Breast epithelium (tissue), 4 donors: Measurements from ENCODE around the gene GSTO2. TPM values are rescaled to one million over a fixed set of nuclear protein-coding genes. Genes with fewer than 3 reads are reported as not detected.

Source experiments
- DNase-seq, 2 donors: peaks; one replicate each; pipeline ENCODE4 v3.0.0-alpha.2; 2019; ENCODE audit warnings: low spot score in 2 of 2
- H3K27ac ChIP-seq, 2 donors: fragments of 200-600 bp; sonication (generic) in 1 of 2; one replicate each; pipeline ENCODE4 v1.5.1; 2016 to 2019; ENCODE audit warnings: mild to moderate bottlenecking in 1 of 2
- H3K27me3 ChIP-seq, 2 donors: fragments of 200-600 bp; sonication (generic) in 1 of 2; one replicate each; pipeline versions ENCODE4 v1.5.1 to v1.6.0; 2017 to 2019; ENCODE audit warnings: control low read depth in 1 of 2, mild to moderate bottlenecking in 1 of 2
- H3K36me3 ChIP-seq: fragments of 200-600 bp; one replicate; pipeline ENCODE4 v1.5.1; 2019
- H3K4me1 ChIP-seq, 2 donors: fragments of 200-600 bp; sonication (generic); one replicate each; pipeline ENCODE4 v1.5.1; 2016 to 2019; ENCODE audit warnings: control low read depth in 1 of 2
- H3K4me3 ChIP-seq, 3 donors: fragments of 200-600 bp; sonication (generic); 1 replicate in 2 of 3; 2 replicates in 1 of 3; pipeline ENCODE4 v1.5.1; 2016 to 2019; ENCODE audit warnings: mild to moderate bottlenecking in 3 of 3, moderate library complexity in 2 of 3
- H3K9me3 ChIP-seq, 2 donors: fragments of 200-600 bp; sonication (generic) in 1 of 2; one replicate each; pipeline ENCODE4 v1.5.1; 2016 to 2019; ENCODE audit warnings: control low read depth in 1 of 2
- CTCF ChIP-seq, 3 donors: fragments of 450-650 bp; IDR thresholded peaks; one replicate each; pipeline ENCODE4 v1.5.1; 2016 to 2017; ENCODE audit warnings: antibody characterized with exemption in 3 of 3, mild to moderate bottlenecking in 3 of 3, moderate library complexity in 3 of 3
- POLR2A ChIP-seq: fragments of 450-650 bp; IDR thresholded peaks from one replicate; pipeline ENCODE4 v1.6.1; 2016; ENCODE audit warnings: antibody characterized with exemption, mild to moderate bottlenecking, moderate library complexity
- POLR2AphosphoS5 ChIP-seq, 3 donors: sonication (generic); formaldehyde crosslinking; IDR thresholded peaks; one replicate each; pipeline ENCODE4 v1.6.1; 2017; ENCODE audit warnings: antibody characterized with exemption in 3 of 3
- intact Hi-C: fragments of 100-400 bp; cut with DNase I; formaldehyde crosslinking; loops from one replicate; pipeline ENCODE4 v1.15.1; 2023; ENCODE audit warnings: low total_unique reads
- total RNA-seq, 3 donors: library from RNA; depleted of rRNA; stranded (reverse); fragments of >200 nt; gene quantifications; one replicate each; pipeline ENCODE4 v1.1.0, GENCODE V29; 2016

GSTO2 gene
- total RNA-seq, 3 donors from 2014 or later: 0.48 to 22.5 (median 14.1) TPM

DNA sequence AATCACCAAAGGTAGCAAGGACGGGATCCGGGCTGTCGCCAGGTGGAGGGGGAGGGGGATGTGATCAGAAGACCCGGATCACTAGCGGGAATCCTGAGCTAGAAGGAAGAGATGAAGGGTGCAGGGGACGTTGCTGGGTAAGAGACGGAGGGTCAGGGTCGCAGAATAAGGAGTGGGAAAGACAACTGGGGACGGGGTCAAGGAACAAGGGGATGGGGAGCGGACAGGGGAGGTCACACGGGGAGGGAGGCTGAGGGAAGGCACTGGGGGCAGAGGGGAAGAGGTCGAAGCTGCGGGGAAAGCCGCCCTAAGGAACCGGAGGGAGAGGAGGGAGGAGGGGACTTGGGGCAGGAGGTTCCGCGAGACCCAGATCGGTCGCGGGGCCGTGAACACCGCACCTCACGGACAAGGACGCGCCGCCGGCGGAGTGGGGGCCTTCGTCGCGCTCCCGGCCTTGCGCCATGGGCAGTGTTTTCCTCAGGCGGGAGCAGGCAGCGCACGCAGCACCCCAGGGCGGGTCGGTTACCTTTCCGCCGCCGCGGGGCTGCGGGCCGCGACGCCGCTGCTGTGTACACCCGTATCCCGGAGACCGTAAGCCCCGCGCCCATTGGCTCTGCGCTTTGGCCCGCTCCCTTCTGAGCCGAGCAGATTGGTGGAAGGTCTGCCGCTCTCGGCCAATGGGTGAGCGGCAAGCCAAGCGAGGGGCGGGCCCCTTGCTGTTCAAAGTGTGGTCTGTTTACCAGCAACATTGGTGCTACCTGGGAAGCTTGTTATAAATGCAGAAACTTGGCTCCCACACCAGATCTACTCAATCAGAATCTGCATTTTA lies 37.0 kb upstream of the GSTO2 start, which contains the start of gene CFAP43:
Gene CFAP43, minus strand, starts transcription at position 581 of the 829 bp plus-strand sequence. Its CDS starts 118 bp downstream, at position 463.
- Histone ChIP-seq H3K36me3 (no peaks in the 10 kb centered on the region), H3K27me3 (no peaks in the 10 kb centered on the region), H3K4me3 (peak within 1 kb of the TSS; percentile 76 to 92 (median 92)), H3K27ac (peak within 1 kb of the TSS; percentile 90), H3K9me3 (no peaks in the 10 kb centered on the region), H3K4me1 (no peaks in the 10 kb centered on the region)
- peak; percentile 71 to 90 (median 82) for TF ChIP-seq POLR2AphosphoS5 (IDR thresholded peaks at IDR 0.05)
- peak; percentile 67 for TF ChIP-seq POLR2A
- no peak for TF ChIP-seq CTCF (IDR thresholded peaks at IDR 0.05)
- intact Hi-C loops: no loop called here
- DNase-seq: peak; percentile 99 to 100

GRCh38 chr10:104232613-104233102 lies 36.3 kb upstream of the GSTO2 start:
- DNase-seq: no peak
- peak overlapping the region; percentile 76 to 92 (median 92) for H3K4me3 ChIP-seq
- no peaks in the 10 kb centered on the region for H3K27me3 ChIP-seq
- H3K36me3 ChIP-seq: no peaks in the 10 kb centered on the region
- intact Hi-C loops: no loop called here
- TF ChIP-seq CTCF (IDR thresholded peaks at IDR 0.05): no peak
- no peak for TF ChIP-seq POLR2AphosphoS5 (IDR thresholded peaks at IDR 0.05)
- TF ChIP-seq POLR2A: no peak
- H3K27ac ChIP-seq: peak overlapping the region; percentile 90
- no peaks in the 10 kb centered on the region for H3K4me1 ChIP-seq
- no peaks in the 10 kb centered on the region for H3K9me3 ChIP-seq

DNA sequence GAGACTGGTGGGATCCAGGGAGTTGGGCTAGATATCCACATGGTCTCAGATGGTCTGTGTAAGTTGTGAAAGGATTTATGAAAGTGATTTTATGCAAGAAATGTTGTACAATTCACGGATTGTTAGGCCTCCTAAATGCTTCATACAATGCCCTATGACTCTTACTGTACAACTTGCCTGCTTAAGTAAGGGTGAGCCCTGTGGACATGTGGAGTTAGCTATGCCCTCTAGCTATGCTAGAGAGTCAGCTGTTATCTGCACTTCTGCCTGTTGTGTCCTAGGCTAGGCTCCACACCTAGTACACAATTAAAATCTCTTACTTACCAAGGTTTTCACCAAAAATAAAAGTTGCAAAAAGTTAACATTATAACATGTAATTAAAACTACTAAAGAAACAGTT lies 35.2 kb upstream of the GSTO2 start:
- intact Hi-C loops: no loop called here
- TF ChIP-seq POLR2AphosphoS5 (IDR thresholded peaks at IDR 0.05) (no peak), CTCF (IDR thresholded peaks at IDR 0.05) (no peak), POLR2A (no peak)
- no peaks in the 10 kb centered on the region for H3K27me3 ChIP-seq

DNA sequence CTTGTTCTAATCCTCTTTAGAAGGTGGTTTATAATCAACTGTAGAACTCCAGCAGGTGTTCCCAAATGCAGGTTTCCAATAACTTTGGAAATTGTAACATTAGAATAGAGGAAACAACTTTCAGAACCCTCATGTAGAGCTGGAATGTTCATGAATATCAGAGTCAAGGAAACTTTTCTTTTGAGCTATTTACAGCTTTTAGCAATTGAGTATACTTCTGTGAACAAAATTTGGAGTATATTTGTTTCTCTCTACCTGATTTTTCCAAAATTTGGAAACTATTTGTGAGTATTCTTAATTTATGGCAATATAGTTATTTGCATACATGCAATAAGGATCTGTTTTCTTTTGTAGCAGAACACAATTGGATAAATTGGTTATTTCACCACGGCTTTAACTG lies 34.0 kb upstream of the GSTO2 start:
- intact Hi-C loops: no loop called here
- Histone ChIP-seq H3K27ac (no peak overlapping the region), H3K36me3 (no peaks in the 10 kb centered on the region), H3K4me3 (no peak overlapping the region), H3K27me3 (no peaks in the 10 kb centered on the region), H3K4me1 (no peaks in the 10 kb centered on the region), H3K9me3 (no peaks in the 10 kb centered on the region)
- TF ChIP-seq CTCF (IDR thresholded peaks at IDR 0.05) (no peak), POLR2A (no peak), POLR2AphosphoS5 (IDR thresholded peaks at IDR 0.05) (no peak)
- no peak for DNase-seq

More for the DNA sequence above, 35.2 kb upstream of the GSTO2 start:
- Histone ChIP-seq H3K9me3 (no peaks in the 10 kb centered on the region), H3K27ac (no peak overlapping the region), H3K4me1 (no peaks in the 10 kb centered on the region), H3K36me3 (no peaks in the 10 kb centered on the region), H3K4me3 (no peak overlapping the region)
- no peak for DNase-seq

DNA sequence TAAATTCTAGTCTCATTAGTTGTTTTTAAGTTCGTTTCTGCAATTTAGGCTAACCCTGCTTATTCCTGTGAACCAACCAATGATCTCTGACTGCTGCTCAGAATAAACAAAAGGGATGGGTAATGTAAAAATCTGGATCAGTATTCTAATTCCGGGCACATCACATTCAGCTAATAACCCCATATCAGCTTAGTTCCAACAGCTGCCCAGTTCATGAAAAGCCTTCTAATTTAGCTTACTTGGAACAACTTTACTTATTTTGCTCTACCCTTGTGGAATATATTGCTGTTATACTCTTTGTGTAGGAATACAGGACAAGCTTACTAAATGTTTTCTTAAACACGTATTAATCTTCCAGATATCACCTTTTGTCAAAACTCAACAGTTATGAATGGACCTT lies 33.2 kb upstream of the GSTO2 start:
- Histone ChIP-seq H3K27me3 (no peaks in the 10 kb centered on the region), H3K9me3 (no peaks in the 10 kb centered on the region), H3K4me3 (no peak overlapping the region), H3K27ac (no peak overlapping the region), H3K36me3 (no peaks in the 10 kb centered on the region), H3K4me1 (no peaks in the 10 kb centered on the region)
- TF ChIP-seq CTCF (IDR thresholded peaks at IDR 0.05): no peak
- no peak for TF ChIP-seq POLR2AphosphoS5 (IDR thresholded peaks at IDR 0.05)
- no peak for TF ChIP-seq POLR2A
- DNase-seq: no peak
- intact Hi-C loops: no loop called here
